NCI-H146 (cell line): ENCODE results near the gene PLAAT3.
"Not testable (repeated sequence)": the region's sequence is repeated elsewhere in the genome, so short reads cannot be mapped to it uniquely, and the experiment has no call there.

ENCODE experiments used
- DNase-seq: peaks from one replicate; lab custom pipeline; 2025; lab: John Stamatoyannopoulos, UW

PLAAT3 gene

GRCh38 chr11:63609536-63609935, 4.7 kb downstream of the PLAAT3 start:
- DNase-seq: no peak

GRCh38 chr11:63608353-63609345, 5.6 kb downstream of the PLAAT3 start:
- DNase-seq: no peak

DNA sequence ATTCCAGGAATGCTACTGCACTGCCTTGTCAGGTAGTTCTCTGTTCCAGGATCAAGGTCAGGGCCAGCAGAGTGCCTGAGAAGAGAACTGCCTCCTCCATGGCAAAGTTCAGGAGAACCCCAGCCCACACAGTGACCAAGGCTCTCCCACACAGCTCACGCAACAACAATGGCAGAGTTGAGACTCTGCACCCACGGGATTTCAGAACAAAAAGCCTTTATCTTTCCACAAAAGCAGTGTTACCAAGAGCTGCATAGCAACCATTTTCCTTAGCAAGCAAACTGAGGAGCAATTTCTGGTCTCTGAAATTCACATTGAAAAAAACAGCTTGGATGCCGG, 11.1 kb downstream of the PLAAT3 start:
- DNase-seq: peak; percentile 37

DNA sequence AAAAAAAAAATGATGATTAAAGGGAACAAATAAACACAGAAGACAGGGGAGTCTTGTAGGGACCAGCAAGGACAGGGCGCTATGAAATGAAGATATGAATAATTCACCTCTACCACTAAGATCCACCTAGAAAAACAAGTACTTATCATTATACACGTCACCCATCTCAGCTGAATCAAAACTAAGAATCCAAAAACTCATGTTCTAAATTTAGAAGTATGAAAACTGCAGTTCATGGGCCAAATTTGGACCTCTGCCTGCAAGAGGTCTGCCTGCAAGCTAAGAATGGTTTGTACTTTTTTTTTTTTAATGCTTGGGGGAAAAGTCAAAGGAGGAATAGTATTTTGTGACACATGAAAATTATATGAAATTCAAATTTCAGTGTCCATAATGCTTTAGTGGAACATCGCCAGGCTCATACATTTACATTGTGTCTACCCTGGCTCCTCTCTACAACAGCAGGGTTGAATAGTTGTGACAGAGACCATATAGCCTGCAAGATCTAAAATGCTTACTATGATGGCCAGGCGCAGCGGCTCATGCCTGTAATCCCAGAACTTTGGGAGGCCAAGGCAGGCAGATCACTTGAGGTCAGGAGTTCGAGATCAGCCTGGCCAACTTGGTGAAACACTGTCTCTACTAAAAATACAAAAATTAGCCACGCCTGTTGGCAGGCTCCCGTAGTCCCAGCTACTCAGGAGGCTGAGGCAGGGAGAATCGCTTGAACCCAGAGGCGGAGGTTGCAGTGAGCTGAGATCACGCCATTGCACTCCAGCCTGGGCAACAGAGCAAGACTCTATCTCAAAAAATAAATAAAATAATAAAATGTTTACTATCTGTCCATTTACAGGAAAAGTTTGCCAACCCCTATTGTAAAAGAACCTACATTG, 11.7 kb downstream of the PLAAT3 start:
- DNase-seq: not testable (repeated sequence)

DNA sequence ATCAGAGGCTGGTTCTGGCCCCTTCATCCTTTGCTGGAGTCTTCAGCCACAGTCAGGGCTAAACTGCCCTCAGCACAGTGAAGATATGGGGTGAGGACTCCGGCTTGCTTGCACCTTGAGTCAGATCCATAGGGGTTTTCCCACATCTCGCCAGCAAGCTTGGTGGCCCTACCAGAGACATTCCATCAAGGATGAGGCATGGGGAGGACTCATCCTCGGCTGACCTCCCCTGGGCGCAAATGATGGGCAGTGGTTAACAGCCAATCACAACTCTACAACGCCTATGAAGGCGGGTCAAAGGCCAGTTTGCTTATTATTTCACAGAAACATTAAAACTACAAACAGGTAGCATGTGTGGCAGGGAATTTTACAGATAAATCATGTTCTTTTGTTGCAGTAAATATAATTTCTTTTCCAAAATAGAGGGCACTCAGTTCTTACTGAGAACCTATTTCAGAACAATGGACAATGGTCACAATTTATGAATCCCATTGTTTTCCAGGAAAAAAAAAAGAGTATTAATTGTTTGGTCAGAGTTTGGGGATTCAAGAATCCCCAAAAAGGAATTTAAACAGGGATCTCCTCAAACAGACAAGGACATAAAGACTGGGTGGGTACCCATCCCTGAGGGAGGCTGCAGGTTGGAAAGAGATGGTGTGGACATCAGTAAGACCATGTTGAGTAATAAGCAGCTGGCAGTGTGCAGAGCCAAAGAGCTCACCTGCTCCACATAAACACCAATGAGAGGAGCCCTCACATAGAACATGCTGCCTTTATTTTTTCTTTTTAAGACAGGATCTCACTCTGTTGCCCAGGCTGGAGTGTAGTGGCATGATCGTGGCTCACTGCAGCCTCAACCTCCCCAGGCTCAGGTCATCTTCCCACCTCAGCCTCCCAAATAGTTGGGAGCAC, 14.8 kb downstream of the PLAAT3 start:
- DNase-seq: no peak

DNA sequence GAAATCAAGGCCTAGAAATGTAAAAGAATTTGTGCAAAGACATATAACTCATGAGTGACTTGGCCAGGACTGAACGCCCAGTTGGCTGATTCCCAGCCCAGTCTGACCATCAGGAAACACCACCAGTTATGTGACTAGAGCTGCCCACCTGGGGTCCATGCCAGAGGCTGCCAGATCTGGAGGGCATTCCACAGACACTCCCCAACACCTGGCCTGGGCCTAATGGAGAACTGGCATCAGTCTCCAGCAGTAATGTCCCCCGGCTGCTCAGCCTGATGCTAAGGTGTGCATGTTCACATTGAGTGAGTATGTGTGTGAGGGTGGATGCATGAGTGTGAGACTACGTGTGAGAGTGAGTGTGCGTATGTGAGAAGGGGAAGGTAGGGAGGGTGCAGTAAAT, 15.7 kb downstream of the PLAAT3 start:
- no peak for DNase-seq

- DNase-seq: no peak
These were observed 18.9 kb downstream of the PLAAT3 start for GRCh38 chr11:63595296-63595695.

DNA sequence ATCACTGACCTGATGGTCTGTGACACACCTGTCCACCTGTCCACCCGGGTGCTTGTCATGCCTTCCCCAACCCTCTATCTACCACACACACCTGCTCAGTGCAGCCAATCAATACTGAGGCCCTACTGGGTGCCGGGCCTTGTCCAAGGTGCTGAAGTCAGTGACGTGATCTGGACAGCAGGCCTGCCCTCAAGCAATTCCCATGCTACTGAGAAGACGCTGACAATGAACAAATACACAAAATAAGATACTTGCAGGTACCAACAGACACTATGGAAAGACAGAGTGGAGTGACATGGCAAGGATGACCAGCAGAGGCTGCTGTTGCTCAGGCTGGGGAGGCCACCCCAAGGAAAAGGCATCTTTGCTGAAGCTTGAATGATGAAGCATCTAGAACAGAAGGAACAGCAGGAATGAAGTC, 21.2 kb downstream of the PLAAT3 start:
- DNase-seq: peak; percentile 33

- DNase-seq: no peak
These were observed 24.0 kb downstream of the PLAAT3 start for GRCh38 chr11:63590024-63590788.

DNA sequence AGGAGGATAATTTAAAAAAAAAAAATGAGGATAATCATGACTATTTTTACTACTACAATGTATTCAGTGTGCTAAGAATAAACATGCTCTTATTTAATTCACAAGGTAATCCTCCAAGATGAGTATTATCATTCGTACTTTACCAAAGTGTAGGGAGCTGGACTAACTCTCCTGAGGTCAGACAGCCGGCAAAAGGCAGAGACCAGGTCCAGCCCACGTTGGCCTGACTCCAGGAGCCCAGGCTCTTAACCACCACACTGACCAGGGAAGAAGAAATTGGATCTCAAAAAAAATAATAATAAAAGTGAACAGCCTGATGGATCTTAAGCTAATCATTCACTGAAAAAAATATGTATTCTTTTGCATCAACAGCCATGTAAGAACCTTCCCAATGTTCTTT, 25.2 kb downstream of the PLAAT3 start:
- DNase-seq: no peak

GRCh38 chr11:63586451-63587166, 27.6 kb downstream of the PLAAT3 start:
- DNase-seq: no peak

- no peak for DNase-seq
These were observed 30.9 kb downstream of the PLAAT3 start for GRCh38 chr11:63583357-63583677.

- not testable (repeated sequence) for DNase-seq
These were observed 33.0 kb downstream of the PLAAT3 start for GRCh38 chr11:63581224-63581623.

DNA sequence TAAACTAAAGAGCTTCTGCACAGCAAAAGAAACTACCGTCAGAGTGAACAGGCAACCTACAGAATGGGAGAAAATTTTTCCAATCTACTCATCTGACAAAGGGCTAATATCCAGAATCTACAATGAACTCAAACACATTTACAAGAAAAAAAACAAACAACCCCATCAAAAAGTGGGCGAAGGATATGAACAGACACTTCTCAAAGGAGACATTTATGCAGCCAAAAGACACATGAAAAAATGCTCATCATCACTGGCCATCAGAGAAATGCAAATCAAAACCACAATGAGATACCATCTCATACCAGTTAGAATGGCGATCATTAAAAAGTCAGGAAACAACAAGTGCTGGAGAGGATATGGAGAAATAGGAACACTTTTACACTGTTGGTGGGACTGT, 35.4 kb downstream of the PLAAT3 start:
- not testable (repeated sequence) for DNase-seq

DNA sequence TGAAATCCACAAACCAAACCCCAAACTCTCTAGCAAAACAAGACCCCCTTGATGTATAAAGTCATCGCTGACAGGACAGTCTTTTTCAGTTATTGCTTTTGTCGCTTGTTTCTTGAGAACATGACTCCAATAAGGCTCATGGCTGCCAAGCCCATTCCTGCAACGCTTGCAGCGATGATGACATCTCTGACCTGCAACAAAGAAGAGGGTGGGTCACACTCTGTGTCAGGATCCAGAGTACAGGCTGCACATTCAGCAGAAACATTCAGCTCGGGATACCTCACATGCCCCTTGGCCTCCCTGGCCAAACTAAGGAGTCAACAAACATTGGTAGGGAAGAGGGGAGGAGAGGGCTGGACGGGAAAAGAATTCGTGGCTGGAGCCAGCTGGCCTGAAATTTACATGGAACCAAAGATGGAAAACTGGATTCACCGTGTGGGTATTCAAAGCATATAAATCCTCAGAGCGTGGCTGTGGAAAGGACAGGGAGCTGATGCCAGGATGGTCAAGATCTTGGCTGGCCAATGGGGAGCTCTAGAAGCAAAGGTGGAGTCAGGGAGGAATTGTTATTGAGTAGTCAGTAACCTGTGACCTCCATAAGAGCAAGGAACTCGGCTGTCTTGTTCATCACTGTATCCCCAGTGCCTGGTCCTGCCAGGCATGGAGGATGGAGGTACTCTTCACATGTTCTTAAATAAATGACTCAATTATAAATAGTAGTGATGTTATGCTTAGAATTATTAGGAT, 39.2 kb downstream of the PLAAT3 start:
- no peak for DNase-seq

- peak; percentile 28 for DNase-seq
These were observed 40.1 kb downstream of the PLAAT3 start for GRCh38 chr11:63573881-63574855.

GRCh38 chr11:63572026-63572688, 42.1 kb downstream of the PLAAT3 start:
- DNase-seq: no peak

DNA sequence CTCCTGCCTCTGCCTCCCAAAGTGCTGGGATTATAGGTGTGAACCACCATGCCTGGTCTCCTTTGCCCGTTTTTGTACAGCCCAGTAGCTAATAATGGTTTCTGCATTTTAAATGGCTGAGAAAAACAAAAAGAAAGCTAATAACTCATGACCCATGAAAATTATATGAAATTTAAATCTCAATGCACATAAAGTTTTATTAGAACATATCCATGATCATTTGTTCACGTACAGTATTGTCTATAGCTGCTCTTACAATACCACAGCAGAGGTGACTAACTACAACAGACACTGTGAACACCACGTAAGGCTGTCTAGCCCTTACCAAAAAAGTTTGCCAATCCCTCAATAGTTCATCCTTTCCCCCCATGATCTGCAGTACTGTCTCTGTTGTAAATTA, 44.7 kb downstream of the PLAAT3 start:
- no peak for DNase-seq
